ENCODE results near the gene CHCHD10. TPM values are rescaled to one million over a fixed set of nuclear protein-coding genes. Genes with fewer than 3 reads are reported as not detected.

CHCHD10 gene
- total and polyA plus RNA-seq, 10 donors: 16.8 to 189 (median 95.1) TPM

DNA sequence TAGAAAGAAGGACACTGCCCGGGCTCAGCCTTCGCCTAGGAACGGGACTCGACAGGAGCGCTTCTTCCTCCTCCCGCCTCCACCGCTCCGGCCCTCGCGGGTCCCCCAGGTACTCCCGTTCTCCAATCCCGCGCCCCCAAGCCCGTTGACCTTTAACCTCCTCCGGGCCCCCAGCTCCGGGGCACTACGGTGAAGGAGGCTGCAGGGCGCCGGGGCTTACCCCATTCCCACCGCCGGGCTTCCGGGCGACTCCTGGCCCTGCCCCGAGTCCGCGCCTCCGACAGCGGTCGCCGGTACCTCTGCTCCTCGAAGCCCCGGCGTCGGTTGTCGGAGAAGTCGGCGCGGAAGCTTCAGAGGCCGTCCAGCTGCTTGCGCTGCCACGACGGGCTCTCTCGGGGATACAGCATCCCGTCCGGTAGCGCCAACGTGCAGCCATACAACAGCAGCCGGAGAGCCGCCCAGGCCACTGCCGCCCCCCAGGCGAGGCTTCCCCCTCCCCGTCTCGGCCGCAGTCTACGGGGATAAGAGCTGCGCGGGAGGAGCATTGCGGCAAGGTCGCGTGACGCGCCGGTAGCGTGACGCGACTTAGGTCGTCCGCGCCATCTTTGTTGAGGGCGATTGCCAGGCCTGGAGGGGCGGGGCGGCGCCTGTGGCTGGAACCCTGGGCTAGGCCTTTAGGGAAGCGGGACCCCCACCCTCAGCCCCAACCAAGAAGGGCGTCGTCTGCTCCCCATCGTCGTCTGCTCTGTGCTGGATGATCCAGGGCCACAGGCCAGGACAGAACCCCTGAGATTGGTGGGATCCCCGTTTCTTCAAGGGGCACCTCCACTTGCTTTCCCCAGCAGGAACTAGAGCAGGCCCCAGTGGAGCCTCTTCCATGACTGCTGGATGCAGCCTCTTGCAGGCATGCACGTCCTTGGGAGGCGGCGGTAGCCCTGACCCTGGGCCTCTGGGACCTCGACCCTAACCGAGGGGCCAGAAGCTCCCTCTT is 50.7 kb downstream of the CHCHD10 start:
- TF ChIP-seq POLR2AphosphoS5 (IDR thresholded peaks at IDR 0.05): peak; percentile 97 to 98 (median 98)
- TF ChIP-seq POLR2A (IDR thresholded peaks at IDR 0.05): peak in 1 of 3 donors; percentile 73
- TF ChIP-seq, protein P1, sequence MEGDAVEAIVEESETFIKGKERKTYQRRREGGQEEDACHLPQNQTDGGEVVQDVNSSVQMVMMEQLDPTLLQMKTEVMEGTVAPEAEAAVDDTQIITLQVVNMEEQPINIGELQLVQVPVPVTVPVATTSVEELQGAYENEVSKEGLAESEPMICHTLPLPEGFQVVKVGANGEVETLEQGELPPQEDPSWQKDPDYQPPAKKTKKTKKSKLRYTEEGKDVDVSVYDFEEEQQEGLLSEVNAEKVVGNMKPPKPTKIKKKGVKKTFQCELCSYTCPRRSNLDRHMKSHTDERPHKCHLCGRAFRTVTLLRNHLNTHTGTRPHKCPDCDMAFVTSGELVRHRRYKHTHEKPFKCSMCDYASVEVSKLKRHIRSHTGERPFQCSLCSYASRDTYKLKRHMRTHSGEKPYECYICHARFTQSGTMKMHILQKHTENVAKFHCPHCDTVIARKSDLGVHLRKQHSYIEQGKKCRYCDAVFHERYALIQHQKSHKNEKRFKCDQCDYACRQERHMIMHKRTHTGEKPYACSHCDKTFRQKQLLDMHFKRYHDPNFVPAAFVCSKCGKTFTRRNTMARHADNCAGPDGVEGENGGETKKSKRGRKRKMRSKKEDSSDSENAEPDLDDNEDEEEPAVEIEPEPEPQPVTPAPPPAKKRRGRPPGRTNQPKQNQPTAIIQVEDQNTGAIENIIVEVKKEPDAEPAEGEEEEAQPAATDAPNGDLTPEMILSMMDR (IDR thresholded peaks at IDR 0.05 in 8 of 11, conservative IDR thresholded peaks at IDR 0.05 in 3 of 11): peak in 3 of 11 experiments; percentile 15 to 25 (median 16)
- Histone ChIP-seq H3K9me3 (no peaks in the 10 kb centered on the region), H3K36me3 (peaks cover 0 to 33% (median 24%) of the 10 kb centered on the region in 6 donors), H3K4me3 (peak overlapping the region; percentile 72 to 96 (median 81)), H3K27ac (peak overlapping the region; percentile 71 to 92 (median 83)), H3K4me1 (peaks cover 7 to 26% (median 21%) of the 10 kb centered on the region in 6 donors), H3K27me3 (replicated peaks in 1 of 7) (no peaks in the 10 kb centered on the region)
- DNase-seq: peak; percentile 96
- 1 to 6% (median 4%) methylated on average over 25 to 84 of the region's 84 CpGs for WGBS, 5 donors
- intact Hi-C loops (cut with DNase I; ENCODE audit: low total_unique reads): loop anchor here (5.0 kb wide), 1 partner anchor 70 kb away; the partner anchor contains the start of gene SMARCB1

Other genes starting within 250 kb of the CHCHD10 start
- not detected for gene IGLL1, start 187.7 kb downstream of the CHCHD10 start, total RNA-seq
- under 1 TPM in 1 of 3 donors, not detected in 2; 0.26 TPM for gene IGLL1, start 187.7 kb downstream of the CHCHD10 start, polyA plus RNA-seq
- 1 to 10 TPM in 3 of 7 donors, under 1 TPM in 1, not detected in 3; 0.44 to 2.5 (median 2.2) TPM for gene DRICH1, start 135.7 kb downstream of the CHCHD10 start, total RNA-seq
- gene DRICH1, start 135.7 kb downstream of the CHCHD10 start, polyA plus RNA-seq: 1 to 10 TPM in 2 of 3 donors, under 1 TPM in 1; 0.29 to 2.2 (median 1.6) TPM
- 10 to 100 TPM in 6 of 7 donors, 1 to 10 TPM in 1; 9.6 to 46.6 (median 23.0) TPM for gene RGL4, start 77.0 kb downstream of the CHCHD10 start, total RNA-seq
- 10 to 100 TPM; 10.5 to 19.5 (median 15.7) TPM for gene RGL4, start 77.0 kb downstream of the CHCHD10 start, polyA plus RNA-seq
- gene ZNF70, start 16.9 kb downstream of the CHCHD10 start, total RNA-seq: 1 to 10 TPM; 5.0 to 7.4 (median 6.0) TPM
- 1 to 10 TPM in 1 of 3 donors, under 1 TPM in 2; 0.55 to 1.3 (median 0.72) TPM for gene ZNF70, start 16.9 kb downstream of the CHCHD10 start, polyA plus RNA-seq
- gene VPREB3, start 13.5 kb downstream of the CHCHD10 start, total RNA-seq: 100 to 1,000 TPM in 1 of 7 donors, 10 to 100 TPM in 6; 24.9 to 103 (median 49.5) TPM
- 100 to 1,000 TPM; 315 to 472 (median 377) TPM for gene VPREB3, start 13.5 kb downstream of the CHCHD10 start, polyA plus RNA-seq
- under 1 TPM in 4 of 7 donors, not detected in 3; 0.44 to 0.97 (median 0.76) TPM for gene C22orf15, start 5.0 kb downstream of the CHCHD10 start, total RNA-seq
- gene C22orf15, start 5.0 kb downstream of the CHCHD10 start, polyA plus RNA-seq: 1 to 10 TPM in 1 of 3 donors, under 1 TPM in 2; 0.29 to 1.4 (median 0.59) TPM
- 10 to 100 TPM in 1 of 7 donors, 1 to 10 TPM in 5, under 1 TPM in 1; 0.66 to 11.0 (median 3.3) TPM for gene MMP11, start 4.9 kb upstream of the CHCHD10 start, total RNA-seq
- gene MMP11, start 4.9 kb upstream of the CHCHD10 start, polyA plus RNA-seq: 1 to 10 TPM; 4.4 to 6.8 (median 4.7) TPM
- 100 to 1,000 TPM in 2 of 7 donors, 10 to 100 TPM in 5; 72.8 to 166 (median 84.6) TPM for gene SMARCB1, start 19.0 kb upstream of the CHCHD10 start, total RNA-seq
- gene SMARCB1, start 19.0 kb upstream of the CHCHD10 start, polyA plus RNA-seq: 100 to 1,000 TPM in 1 of 3 donors, 10 to 100 TPM in 2; 64.2 to 100 (median 86.9) TPM
- 10 to 100 TPM; 10.2 to 62.8 (median 30.4) TPM for gene DERL3, start 71.0 kb upstream of the CHCHD10 start, total RNA-seq
- 10 to 100 TPM; 16.1 to 18.8 (median 17.9) TPM for gene DERL3, start 71.0 kb upstream of the CHCHD10 start, polyA plus RNA-seq
- 10 to 100 TPM; 12.0 to 21.7 (median 16.9) TPM for gene SLC2A11, start 89.9 kb upstream of the CHCHD10 start, total RNA-seq
- 10 to 100 TPM; 15.6 to 23.5 (median 16.2) TPM for gene SLC2A11, start 89.9 kb upstream of the CHCHD10 start, polyA plus RNA-seq
- gene MIF, start 126.4 kb upstream of the CHCHD10 start, total RNA-seq: 100 to 1,000 TPM; 168 to 346 (median 211) TPM
- 100 to 1,000 TPM; 421 to 580 (median 501) TPM for gene MIF, start 126.4 kb upstream of the CHCHD10 start, polyA plus RNA-seq
- gene GSTT2B, start 193.2 kb upstream of the CHCHD10 start, total RNA-seq: 10 to 100 TPM in 1 of 7 donors, 1 to 10 TPM in 6; 2.0 to 11.6 (median 3.7) TPM
- 10 to 100 TPM in 1 of 3 donors, 1 to 10 TPM in 2; 4.7 to 11.6 (median 6.6) TPM for gene GSTT2B, start 193.2 kb upstream of the CHCHD10 start, polyA plus RNA-seq
- 1 to 10 TPM in 6 of 7 donors, not detected in 1; 2.3 to 5.0 (median 2.3) TPM for gene DDTL, start 198.9 kb upstream of the CHCHD10 start, total RNA-seq
- 1 to 10 TPM; 1.0 to 3.0 (median 1.5) TPM for gene DDTL, start 198.9 kb upstream of the CHCHD10 start, polyA plus RNA-seq
- 100 to 1,000 TPM in 1 of 7 donors, 10 to 100 TPM in 6; 63.4 to 112 (median 67.8) TPM for gene DDT, start 206.5 kb upstream of the CHCHD10 start, total RNA-seq
- 100 to 1,000 TPM; 138 to 224 (median 154) TPM for gene DDT, start 206.5 kb upstream of the CHCHD10 start, polyA plus RNA-seq
- gene GSTT2, start 212.2 kb upstream of the CHCHD10 start, total RNA-seq: under 1 TPM in 2 of 7 donors, not detected in 5; 0.44 to 0.95 TPM
- 1 to 10 TPM in 1 of 3 donors, under 1 TPM in 2; 0.16 to 1.3 (median 0.41) TPM for gene GSTT2, start 212.2 kb upstream of the CHCHD10 start, polyA plus RNA-seq
- gene GSTT4, start 237.5 kb upstream of the CHCHD10 start, total RNA-seq: not detected
- gene GSTT4, start 237.5 kb upstream of the CHCHD10 start, polyA plus RNA-seq: not detected
- gene CABIN1, start 243.3 kb upstream of the CHCHD10 start, total RNA-seq: 10 to 100 TPM; 51.3 to 89.5 (median 74.9) TPM
- gene CABIN1, start 243.3 kb upstream of the CHCHD10 start, polyA plus RNA-seq: 10 to 100 TPM; 25.5 to 44.1 (median 39.6) TPM

Measured in spleen (tissue), 11 donors.